Kidney epithelial cell (primary cell): ENCODE measurements around the gene ZNF236. TPM values are rescaled to one million over a fixed set of nuclear protein-coding genes. Genes with fewer than 3 reads are reported as not detected.
A peak's percentile ranks its signal among the peaks of the same experiment; 100 is the strongest.

ENCODE experiments used
- DNase-seq: peaks from one replicate; pipeline ENCODE4 v3.0.0-alpha.2; 2010; ENCODE audit warnings: low read depth
- H3K27me3 ChIP-seq: 2 replicates; pipeline ENCODE4 v1.6.0; 2011; ENCODE audit warnings: low read length; ENCODE audit not compliant: control insufficient read depth, insufficient read depth
- H3K36me3 ChIP-seq: 2 replicates; pipeline ENCODE4 v1.5.1; 2011; ENCODE audit warnings: low read length; ENCODE audit not compliant: control insufficient read depth, insufficient read depth
- H3K4me3 ChIP-seq: 2 replicates; pipeline ENCODE4 v1.5.1; 2011; ENCODE audit warnings: low read depth, mild to moderate bottlenecking, control low read depth, low read length
- CTCF ChIP-seq: IDR thresholded peaks from 2 replicates; pipeline ENCODE4 v1.5.1; 2011; ENCODE audit warnings: mild to moderate bottlenecking, moderate library complexity, low read length, control low read depth, inconsistent platforms; ENCODE audit not compliant: insufficient read depth, poor library complexity, severe bottlenecking
- total RNA-seq: library from RNA; depleted of rRNA; stranded (reverse); fragments of >200 nt; gene quantifications from 2 replicates; pipeline ENCODE4 v1.2.3, GENCODE V29; 2015

Gene ZNF236
- total RNA-seq, 1 donor from 2014 or later: 7.8 TPM

- Histone ChIP-seq H3K27me3 (no peaks in the 10 kb centered on the region), H3K4me3 (peak overlapping the region; percentile 83), H3K36me3 (no peaks in the 10 kb centered on the region)
- peak; percentile 44 for TF ChIP-seq CTCF
- no peak for DNase-seq
Measured at GRCh38 chr18:76823587-76824011, 1.2 kb downstream of the ZNF236 start.

GRCh38 chr18:76824145-76824676 is 1.9 kb downstream of the ZNF236 start:
- DNase-seq: no peak
- peak overlapping the region; percentile 83 for H3K4me3 ChIP-seq
- no peak for TF ChIP-seq CTCF

GRCh38 chr18:76824754-76825153 is 2.4 kb downstream of the ZNF236 start:
- no peaks in the 10 kb centered on the region for H3K36me3 ChIP-seq
- no peak for TF ChIP-seq CTCF
- H3K27me3 ChIP-seq: no peaks in the 10 kb centered on the region
- H3K4me3 ChIP-seq: no peak overlapping the region
- no peak for DNase-seq

More at GRCh38 chr18:76824145-76824676, 1.9 kb downstream of the ZNF236 start:
- Histone ChIP-seq H3K27me3 (no peaks in the 10 kb centered on the region), H3K36me3 (no peaks in the 10 kb centered on the region)

- no peak overlapping the region for H3K4me3 ChIP-seq
- no peaks in the 10 kb centered on the region for H3K27me3 ChIP-seq
- TF ChIP-seq CTCF: no peak
- no peaks in the 10 kb centered on the region for H3K36me3 ChIP-seq
- DNase-seq: no peak
Measured at GRCh38 chr18:76827205-76828200, 5.1 kb downstream of the ZNF236 start.

- Histone ChIP-seq H3K27me3 (no peaks in the 10 kb centered on the region), H3K36me3 (no peaks in the 10 kb centered on the region), H3K4me3 (no peak overlapping the region)
- no peak for TF ChIP-seq CTCF
- DNase-seq: no peak
Measured at GRCh38 chr18:76834379-76834778, 12.0 kb downstream of the ZNF236 start.

- no peak for TF ChIP-seq CTCF
- Histone ChIP-seq H3K27me3 (no peaks in the 10 kb centered on the region), H3K4me3 (no peak overlapping the region), H3K36me3 (no peaks in the 10 kb centered on the region)
- no peak for DNase-seq
Measured at GRCh38 chr18:76835380-76835779, 13.0 kb downstream of the ZNF236 start.
